GM21528 (cell line): Measurements from ENCODE around the gene ASF1A.
A peak's percentile ranks its signal among the peaks of the same experiment; 100 is the strongest.
"Not testable (repeated sequence)": the region's sequence is repeated elsewhere in the genome, so short reads cannot be mapped to it uniquely, and the experiment has no call there.

Source experiments
- ATAC-seq: cut with Tn5 transposase; IDR thresholded peaks from one replicate; pipeline ENCODE4 v1.9.1; 2021; ENCODE audit warnings: mild to moderate bottlenecking, moderate library complexity; ENCODE audit not compliant: unreplicated experiment, low FRiP score

The ASF1A gene

GRCh38 chr6:118893807-118894424, at the start of gene ASF1A:
TSS of gene ASF1A (plus strand) at chr6:118894152. CDS start at chr6:118894414, 262 bp downstream.
- ATAC-seq, result peak; percentile 75

- ATAC-seq, result peak; percentile 49
Observed at GRCh38 chr6:118844915-118845314, 49.0 kb upstream of the ASF1A start.

GRCh38 chr6:118853408-118853807, 40.5 kb upstream of the ASF1A start:
- no peak for ATAC-seq

GRCh38 chr6:118856301-118856700, 37.7 kb upstream of the ASF1A start:
- no peak for ATAC-seq

- no peak for ATAC-seq
Observed at GRCh38 chr6:118859517-118860064, 34.4 kb upstream of the ASF1A start.

- no peak for ATAC-seq
Observed at GRCh38 chr6:118860363-118860762, 33.6 kb upstream of the ASF1A start.

GRCh38 chr6:118860880-118861279, 33.1 kb upstream of the ASF1A start:
- ATAC-seq, result no peak

GRCh38 chr6:118862443-118862842, 31.5 kb upstream of the ASF1A start:
- ATAC-seq, result no peak

- no peak for ATAC-seq
Observed at GRCh38 chr6:118864341-118865099, 29.4 kb upstream of the ASF1A start.

- no peak for ATAC-seq
Observed at GRCh38 chr6:118865100-118865391, 28.9 kb upstream of the ASF1A start.

GRCh38 chr6:118867181-118867580, 26.8 kb upstream of the ASF1A start:
- ATAC-seq, result no peak

- ATAC-seq, result not testable (repeated sequence)
Observed at GRCh38 chr6:118868901-118869300, 25.1 kb upstream of the ASF1A start.

GRCh38 chr6:118869350-118869749, 24.6 kb upstream of the ASF1A start:
- no peak for ATAC-seq

- no peak for ATAC-seq
Observed at GRCh38 chr6:118869894-118870589, 23.9 kb upstream of the ASF1A start.

GRCh38 chr6:118871331-118871730, 22.6 kb upstream of the ASF1A start:
- no peak for ATAC-seq

GRCh38 chr6:118872318-118872717, 21.6 kb upstream of the ASF1A start:
- ATAC-seq, result no peak

- ATAC-seq, result no peak
Observed at GRCh38 chr6:118872726-118873125, 21.2 kb upstream of the ASF1A start.

GRCh38 chr6:118873239-118873638, 20.7 kb upstream of the ASF1A start:
- ATAC-seq, result no peak

GRCh38 chr6:118875672-118876071, 18.3 kb upstream of the ASF1A start:
- no peak for ATAC-seq

GRCh38 chr6:118876198-118876597, 17.8 kb upstream of the ASF1A start:
- ATAC-seq, result no peak

- no peak for ATAC-seq
Observed at GRCh38 chr6:118876814-118877213, 17.1 kb upstream of the ASF1A start.
